Activated CD4-positive, alpha-beta T cell treated with anti-CD3 and anti-CD28 coated beads, Interleukin-2, amount 50 U/mL, for 16 hours (primary cell): Measurements from ENCODE around the gene CDH20.

Experiments used
- DNase-seq: peaks from one replicate; pipeline ENCODE4 v3.0.0-alpha.2; 2020

The CDH20 gene

DNA sequence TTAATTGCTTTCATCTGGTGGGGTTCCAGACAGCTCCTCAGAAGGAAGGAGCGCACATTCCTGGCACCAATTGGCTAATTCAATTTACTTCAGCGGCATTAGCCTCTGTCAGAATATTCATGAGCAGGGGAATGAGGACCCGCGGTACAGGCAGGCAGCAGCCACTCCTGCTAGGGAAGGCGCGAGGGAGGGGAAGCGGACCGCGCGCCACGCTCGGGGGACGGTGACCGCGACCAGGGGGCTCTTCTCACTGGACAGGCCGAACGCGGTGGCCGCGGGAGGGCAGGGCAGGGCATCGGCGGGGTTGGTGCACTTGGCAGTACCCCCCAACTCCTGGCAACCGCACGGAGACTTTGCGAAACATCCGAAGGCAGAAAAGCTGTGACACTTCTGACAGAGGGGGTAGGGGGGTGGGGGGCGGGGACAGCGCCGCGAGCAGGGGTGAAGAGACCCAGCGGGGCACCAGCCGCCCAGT lies at the start of gene CDH20:
Gene CDH20, plus strand, starts transcription at position 160 of the 475 bp plus-strand sequence.
- no peak for DNase-seq

- DNase-seq, result no peak
Observed at GRCh38 chr18:61284039-61284438, 49.2 kb upstream of the CDH20 start.

GRCh38 chr18:61285777-61286176 lies 47.5 kb upstream of the CDH20 start:
- no peak for DNase-seq

DNA sequence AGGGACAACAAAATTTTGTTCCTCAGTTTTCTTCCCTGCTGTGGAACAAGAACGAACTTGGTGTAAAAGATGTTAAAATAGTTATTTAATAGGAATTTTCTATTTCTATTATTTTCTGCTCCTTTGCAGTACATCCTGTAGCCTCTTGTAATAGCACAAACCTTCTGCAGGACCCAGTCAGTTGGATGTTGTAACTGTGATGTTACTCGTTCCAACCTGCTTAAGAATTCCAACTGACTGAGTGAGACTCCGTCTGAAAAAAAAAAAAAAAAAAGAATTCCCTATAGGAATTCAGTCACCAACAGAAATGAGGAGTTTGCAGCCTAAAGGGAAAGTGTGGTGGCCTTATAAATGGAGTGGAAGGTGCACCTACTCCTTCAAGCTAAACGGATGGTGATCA lies 46.4 kb upstream of the CDH20 start:
- no peak for DNase-seq

GRCh38 chr18:61290616-61291015 lies 42.6 kb upstream of the CDH20 start:
- DNase-seq, result no peak

GRCh38 chr18:61292280-61293035 lies 40.8 kb upstream of the CDH20 start:
- no peak for DNase-seq

DNA sequence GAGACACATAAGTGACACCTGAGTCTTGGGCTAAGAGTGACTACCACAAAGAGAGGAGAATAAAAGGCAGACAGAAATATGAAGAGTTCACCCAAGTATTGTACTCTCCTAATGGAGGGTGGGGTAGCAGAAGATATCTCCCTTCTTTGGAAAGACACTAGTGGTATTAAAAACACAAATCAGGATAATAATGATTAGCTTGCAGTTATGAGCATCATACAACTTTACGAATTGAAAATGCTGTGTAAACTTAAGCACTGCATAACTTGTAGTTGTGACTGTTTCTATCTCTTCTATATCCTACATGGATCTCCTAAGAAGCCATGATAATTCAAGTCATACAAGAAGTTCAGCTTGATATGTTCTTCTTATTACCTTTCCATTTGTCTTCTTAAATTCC lies 38.1 kb upstream of the CDH20 start:
- DNase-seq, result no peak

DNA sequence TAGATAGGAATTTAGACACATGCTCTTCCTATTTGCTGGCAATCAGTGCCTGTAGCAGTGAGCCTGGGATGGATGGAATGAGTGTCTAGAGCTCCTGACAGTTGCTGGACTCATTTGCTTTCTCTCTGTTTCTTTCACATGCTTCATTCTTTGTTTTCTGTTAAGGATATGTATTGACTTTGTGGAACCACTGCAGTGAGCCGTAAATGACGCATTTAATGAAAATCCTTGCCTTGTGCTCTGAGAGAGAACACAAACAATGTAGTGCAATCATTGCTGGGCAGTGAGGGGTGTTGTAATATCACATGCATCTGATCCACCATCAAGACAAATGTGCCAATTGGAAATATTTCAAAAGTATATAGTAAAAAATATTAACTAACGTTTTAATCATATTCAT lies 25.2 kb upstream of the CDH20 start:
- no peak for DNase-seq

- DNase-seq, result no peak
Observed at GRCh38 chr18:61308795-61309393, 24.3 kb upstream of the CDH20 start.

- peak; percentile 59 for DNase-seq
Observed at GRCh38 chr18:61322265-61322873, 10.9 kb upstream of the CDH20 start.

DNA sequence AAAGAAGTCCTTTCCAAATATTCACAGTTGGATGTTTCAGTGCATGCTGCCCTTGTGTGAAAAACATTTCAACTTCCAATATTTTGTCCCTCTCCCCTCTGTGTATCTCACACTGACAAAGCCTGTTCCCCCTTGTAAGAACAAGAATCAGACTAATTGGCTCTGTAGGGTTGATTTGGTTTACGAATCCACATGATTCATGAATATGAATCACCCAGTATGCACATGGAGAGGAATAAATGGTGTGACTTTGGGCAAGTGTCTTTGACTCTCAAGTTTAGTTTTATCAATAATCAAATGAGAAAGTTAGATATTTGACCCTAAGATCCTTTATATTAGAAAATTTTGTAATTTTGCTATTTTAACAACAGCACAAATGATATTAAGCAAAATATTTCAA lies 9.3 kb upstream of the CDH20 start:
- no peak for DNase-seq

DNA sequence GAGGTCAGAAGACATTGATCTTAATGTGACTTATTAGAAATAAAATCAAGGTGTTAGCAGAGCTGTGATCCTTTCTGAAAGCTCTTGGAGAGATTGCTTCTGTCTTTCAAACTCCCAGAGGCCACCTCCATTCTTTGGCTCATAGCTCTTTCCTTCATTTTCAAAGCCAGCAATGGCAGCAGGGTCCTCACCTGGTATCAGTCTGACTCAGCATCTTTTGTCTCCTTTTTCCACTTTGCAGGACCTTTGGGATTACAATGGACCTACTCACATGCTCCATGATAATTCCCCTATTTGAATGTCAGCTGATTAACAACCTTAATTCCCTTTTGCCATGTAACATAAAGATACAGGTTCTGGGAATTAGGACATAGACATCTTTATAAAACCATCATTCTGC lies 6.8 kb upstream of the CDH20 start:
- no peak for DNase-seq

DNA sequence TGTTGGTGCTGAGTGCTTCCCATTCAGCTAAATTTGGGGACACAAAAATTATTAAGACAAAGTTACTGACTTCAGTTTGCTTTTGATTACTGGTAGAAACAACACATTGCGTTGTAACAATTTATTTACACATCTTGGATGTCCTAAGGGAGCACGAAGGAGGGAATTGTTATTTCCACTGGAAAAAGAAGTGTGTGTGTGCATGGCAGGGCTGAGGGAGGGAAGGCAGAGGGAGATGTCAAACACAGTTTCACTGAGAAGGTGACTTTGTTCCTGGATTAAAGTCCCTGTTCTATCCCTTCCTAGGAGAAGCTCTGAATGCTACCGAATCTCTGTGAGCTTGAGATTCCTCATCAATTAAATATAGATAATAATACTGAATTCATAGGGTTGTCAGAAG lies 3.8 kb upstream of the CDH20 start:
- DNase-seq, result no peak

DNA sequence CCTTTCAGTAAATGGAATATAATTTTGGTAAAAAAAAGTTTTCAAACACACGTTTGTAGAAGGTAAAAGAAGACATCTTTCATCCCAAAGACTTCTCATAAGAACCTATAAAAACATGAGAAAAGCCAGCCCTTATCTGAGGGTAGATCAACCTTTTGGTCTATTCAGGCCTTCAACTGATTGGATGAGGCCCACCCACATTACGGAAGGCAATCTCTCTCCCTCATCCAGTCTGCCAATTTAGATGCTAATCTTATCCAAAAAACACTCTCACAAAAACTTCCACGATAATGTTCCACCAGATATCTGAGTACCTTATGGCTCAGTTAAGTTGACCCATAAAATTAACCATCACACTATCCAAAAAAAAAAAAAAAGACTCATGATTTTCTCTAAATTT lies 2.2 kb upstream of the CDH20 start:
- DNase-seq, result no peak

DNA sequence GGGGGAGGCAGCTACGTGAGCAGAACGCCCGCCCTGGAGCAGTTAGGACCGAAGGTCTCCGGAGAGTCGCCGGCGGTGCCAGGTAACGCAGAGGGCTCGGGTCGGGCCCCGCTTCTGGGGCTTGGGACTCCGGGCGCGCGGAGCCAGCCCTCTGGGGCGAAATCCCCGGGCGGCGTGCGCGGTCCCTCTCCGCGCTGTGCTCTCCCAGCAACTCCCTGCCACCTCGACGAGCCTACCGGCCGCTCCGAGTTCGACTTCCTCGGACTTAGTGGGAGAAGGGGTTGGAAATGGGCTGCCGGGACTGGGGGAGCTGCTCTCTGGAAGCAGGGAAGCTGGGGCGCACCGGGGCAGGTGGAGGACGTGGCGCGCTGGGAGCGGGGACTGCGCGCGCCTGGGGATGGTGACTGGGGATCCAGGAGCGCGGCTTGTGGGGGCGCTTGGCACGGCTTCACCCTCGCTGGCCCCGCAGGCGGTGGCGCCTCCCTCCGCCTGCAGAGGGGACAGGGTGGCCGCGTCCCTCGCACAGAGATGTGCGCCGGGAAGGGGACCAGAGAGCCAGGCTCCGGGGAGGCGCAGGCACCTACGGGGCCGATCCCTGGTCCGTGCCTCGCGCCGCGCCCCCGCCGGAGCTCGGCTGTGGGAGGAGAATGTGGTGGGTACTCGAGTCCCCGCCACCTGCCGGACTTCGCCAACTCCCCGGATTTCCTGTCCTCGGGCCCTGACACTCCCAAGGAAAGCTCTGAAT lies 688 bp downstream of the CDH20 start:
- no peak for DNase-seq

- no peak for DNase-seq
Observed at GRCh38 chr18:61334491-61334850, 1.2 kb downstream of the CDH20 start.

DNA sequence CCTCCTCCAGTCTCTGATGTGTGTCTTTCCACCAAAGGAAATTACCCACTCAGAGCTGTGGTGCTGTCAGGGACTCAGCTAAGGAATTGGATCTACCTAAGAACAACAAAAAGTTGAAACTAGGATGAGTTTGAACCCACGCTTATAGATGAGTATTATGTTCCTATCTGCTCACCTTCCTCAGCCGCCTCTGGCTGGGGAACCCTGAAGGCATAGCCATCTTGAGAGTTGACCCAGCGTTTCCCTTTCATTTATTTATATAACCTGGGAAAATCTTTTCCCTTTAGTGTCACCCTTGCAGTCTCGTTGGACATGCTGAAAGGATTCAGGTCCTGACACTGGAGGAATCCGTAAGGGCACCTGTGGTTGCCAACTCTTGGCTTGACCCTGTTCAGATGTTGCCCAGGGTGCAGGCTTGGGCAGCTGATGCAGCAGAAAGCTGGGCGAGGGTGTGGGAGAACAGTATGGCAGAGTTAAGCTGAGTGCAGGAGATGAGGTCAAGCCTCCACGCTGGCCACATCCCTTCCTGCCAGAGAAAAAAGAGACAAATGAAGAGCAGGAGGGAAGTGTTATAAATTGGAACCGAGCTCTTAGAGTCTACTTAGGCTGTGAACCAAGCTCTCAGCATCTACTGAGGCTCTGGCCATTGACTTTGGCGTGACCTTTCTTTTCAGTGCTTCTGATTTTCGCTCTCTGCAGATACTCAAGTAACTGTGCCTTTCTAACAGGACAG lies 1.9 kb downstream of the CDH20 start:
- no peak for DNase-seq

GRCh38 chr18:61335684-61336555 lies 2.7 kb downstream of the CDH20 start:
- no peak for DNase-seq

DNA sequence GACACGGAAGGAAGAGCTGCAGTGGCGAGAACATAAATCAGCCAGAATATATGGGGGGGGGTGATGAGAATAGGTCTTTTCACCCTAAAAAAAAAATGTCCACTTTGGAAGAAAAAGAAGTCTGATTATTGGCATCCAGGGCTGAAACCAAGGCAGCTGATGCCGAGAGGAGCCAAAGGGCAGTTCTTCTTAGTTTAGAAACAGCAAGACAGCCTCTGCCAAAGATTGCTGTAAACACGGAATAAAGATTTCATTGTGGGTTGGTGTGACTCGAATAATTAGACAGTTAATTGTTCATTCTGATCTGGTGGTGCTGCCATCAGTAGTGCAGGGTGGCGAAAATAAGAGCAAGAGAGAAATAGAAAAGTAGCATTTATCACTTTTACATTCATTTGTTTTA lies 3.5 kb downstream of the CDH20 start:
- no peak for DNase-seq

- DNase-seq, result no peak
Observed at GRCh38 chr18:61337527-61337926, 4.3 kb downstream of the CDH20 start.

DNA sequence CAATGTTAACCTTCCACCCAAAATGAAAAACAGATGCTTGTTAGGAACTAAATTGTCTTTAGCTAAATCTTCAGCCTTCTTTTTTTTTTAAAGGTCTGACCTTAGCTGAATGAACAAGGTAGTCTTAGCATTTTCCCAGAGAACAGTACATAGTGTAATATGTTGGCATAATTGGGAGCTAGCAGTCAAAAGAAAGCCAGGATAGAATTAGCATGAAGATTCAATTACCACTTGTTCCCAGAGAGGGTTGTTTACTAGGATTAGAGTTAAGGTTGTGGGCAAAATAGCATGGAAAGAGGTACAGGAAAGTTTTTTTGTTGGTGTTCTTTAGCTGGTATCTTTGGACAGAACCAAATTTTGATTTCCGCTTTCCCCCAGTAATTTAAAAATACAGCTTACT lies 6.9 kb downstream of the CDH20 start:
- DNase-seq, result no peak

DNA sequence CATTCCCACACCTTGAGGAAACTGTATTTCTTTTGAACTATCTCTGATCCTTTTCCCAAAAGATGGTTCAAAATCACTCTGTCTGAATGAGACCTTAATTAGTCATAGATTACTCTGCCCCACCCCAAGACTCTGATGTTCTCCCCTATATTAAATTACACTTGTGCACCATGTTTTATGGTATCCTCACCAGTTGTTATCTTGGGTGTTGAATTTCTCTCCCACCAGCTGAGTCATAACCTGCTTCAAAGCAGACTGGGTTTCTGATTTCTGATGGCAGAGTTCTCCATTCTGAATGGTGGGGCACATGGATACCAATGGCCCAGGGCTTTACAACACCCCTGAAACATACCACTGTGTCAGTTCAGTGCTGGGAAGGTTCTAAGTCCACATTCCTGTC lies 15.0 kb downstream of the CDH20 start:
- no peak for DNase-seq
